Heart right ventricle (tissue), 16 donors: ENCODE results near the gene MAGIX. TPM values are rescaled to one million over a fixed set of nuclear protein-coding genes. Genes with fewer than 3 reads are reported as not detected.
A peak's percentile ranks its signal among the peaks of the same experiment; 100 is the strongest.

ENCODE experiments used
- ATAC-seq, 8 donors: fragments of 200-7000 bp; cut with Tn5 transposase; one replicate each; pipeline ENCODE4 v1.9.1; 2020; ENCODE audit warnings: mild to moderate bottlenecking in 8 of 8, moderate library complexity in 8 of 8, moderate number of reproducible peaks in 1 of 8
- DNase-seq, 2 donors: peaks; one replicate each; pipeline ENCODE4 v3.0.0-alpha.2; 2020
- H3K27ac ChIP-seq, 10 donors: fragments of 200-600 bp; sonication (generic) in 2 of 10; one replicate each; pipeline versions ENCODE4 v1.5.0 to v1.8.0; 2020 to 2022; ENCODE audit warnings: mild to moderate bottlenecking in 3 of 10
- H3K27me3 ChIP-seq, 7 donors: fragments of 200-600 bp; one replicate each; pipeline ENCODE4 v1.8.0; 2021 to 2022; ENCODE audit warnings: mild to moderate bottlenecking in 2 of 7
- H3K36me3 ChIP-seq, 9 donors: fragments of 200-600 bp; sonication (generic) in 1 of 9; one replicate each; pipeline versions ENCODE4 v1.5.0 to v1.8.0; 2020 to 2022; ENCODE audit warnings: mild to moderate bottlenecking in 2 of 9
- H3K4me1 ChIP-seq, 9 donors: fragments of 200-600 bp; sonication (generic) in 1 of 9; one replicate each; pipeline versions ENCODE4 v1.5.0 to v1.8.0; 2020 to 2022; ENCODE audit warnings: mild to moderate bottlenecking in 4 of 9
- H3K4me3 ChIP-seq, 10 donors: fragments of 200-600 bp; sonication (generic) in 2 of 10; one replicate each; pipeline versions ENCODE4 v1.5.0 to v1.8.0; 2020 to 2022; ENCODE audit warnings: mild to moderate bottlenecking in 7 of 10, moderate library complexity in 2 of 10
- H3K9me3 ChIP-seq, 11 donors: fragments of 200-600 bp in 10 of 11; sonication (generic) in 2 of 11; one replicate each; pipeline versions ENCODE4 v1.5.0 to v1.8.0; 2013 to 2022; ENCODE audit warnings: mild to moderate bottlenecking in 2 of 11, control low read depth in 1 of 11, moderate library complexity in 1 of 11
- CTCF ChIP-seq, 9 donors: fragments of 200-600 bp; sonication (generic) in 2 of 9; IDR thresholded peaks; one replicate each; pipeline versions ENCODE4 v1.5.0 to v1.8.0; 2021 to 2022; ENCODE audit warnings: antibody characterized with exemption in 9 of 9, mild to moderate bottlenecking in 5 of 9, moderate library complexity in 1 of 9
- WGBS, 2 donors: extraction: QIAGEN DNeasy Blood & Tissue Kit; methylation state at CpG; one replicate each; pipeline ENCODE4 v1.1.7; 2013; ENCODE audit warnings: inconsistent platforms in 1 of 2; 5-methylcytosine and 5-hydroxymethylcytosine counted together
- intact Hi-C, 10 donors: fragments of 100-400 bp; cut with DNase I; formaldehyde crosslinking; loops; one replicate each; pipeline versions ENCODE4 v1.11.1 to v1.14.2; 2022
- long read RNA-seq, 3 donors: library from polyadenylated mRNA; unstranded; transcript quantifications; one replicate each; pipeline ENCODE4 v2.0.0, GENCODE V29; 2020 to 2021
- polyA plus RNA-seq, 2 donors: library from polyadenylated mRNA; stranded (reverse); fragments of 200-250 nt; gene quantifications; one replicate each; pipeline ENCODE4 v1.2.3, GENCODE V29; 2013
- total RNA-seq, 10 donors: library from RNA; stranded (reverse); fragmentation: NEBNext Ultra II Directional in 3 of 10; extraction: Animal tissue kit (Norgen Biotek cat#: 25700) in 3 of 10; gene quantifications; one replicate each; pipeline versions ENCODE4 v1.2.1 to v1.2.4, GENCODE V29; 2021 to 2023
- donor health status: Arrhythmogenic right ventricular cardiomyopathy.
- donor health status: ischemic (EF 13 %, LVEDD 7.1; RV severe dilation, severe dysfunction).
- donor health status: healthy with polysubstance abuse.
- donor health status: DM: no; HTN: yes; CAD: no.
- donor health status: DM: no; HTN: no; CAD: no.
- donor health status: ischemic (EF 25% LVEDD 6.9; RV normal size, moderate dysfunction).
- donor health status: ischemic (EF 25% LVEDD 5.7; RV mildly dilated, moderate dysfunction).
- donor health status: healthy.
- donor health status: DM: yes; HTN: yes; CAD: no.
- donor health status: Ischemic cardiomyopathy.
- donor health status: ischemic (EF 35%, LVEDD 5.7; RV mildly dilated, moderate dysfunction).
- donor health status: nonischemic (EF 11% LVEDD 7.7; RV severe dilation, severe dysfunction).
- donor health status: DM: yes; HTN: yes; CAD: no.
- donor health status: PGD.
- donor health status: ischemic (EF 29% LVEDD 5.4; RV normal size, mild dysfunction).
- donor health status: nonischemic (EF 23%, LVEDD 6.1; RV moderate dilation, normal function).

Gene MAGIX
- total RNA-seq: 1 to 10 TPM; 2.7 to 9.8 (median 4.0) TPM
- 10 to 100 TPM in 1 of 2 donors, 1 to 10 TPM in 1; 5.4 to 13.5 TPM for polyA plus RNA-seq
- long read RNA-seq, donor 1, partial matches to known transcripts: 3 of 15 reads
- long read RNA-seq, donor 1, other reads (novel, unspliced or antisense): 9 of 15 reads
- long read RNA-seq, donor 2, partial matches to known transcripts: 4 of 14 reads
- long read RNA-seq, donor 2, other reads (novel, unspliced or antisense): 7 of 14 reads
- long read RNA-seq, donor 3, partial matches to known transcripts: 1 of 10 reads
- long read RNA-seq, donor 3, other reads (novel, unspliced or antisense): 7 of 10 reads

GRCh38 chrX:49162620-49163019 is at the start of gene MAGIX:
MAGIX (plus strand) TSS chrX:49162758; CDS start chrX:49162890, 132 bp downstream.
- TF ChIP-seq CTCF (IDR thresholded peaks at IDR 0.05): no peak
- no peaks in the 10 kb centered on the region for H3K9me3 ChIP-seq
- H3K27me3 ChIP-seq: no peaks in the 10 kb centered on the region
- H3K36me3 ChIP-seq: no peaks in the 10 kb centered on the region
- 64 to 74% methylated on average over 28 of the region's 28 CpGs for WGBS, 2 donors
- intact Hi-C loops: no loop called here
- ATAC-seq: no peak
- peaks cover 0 to 23% (median 5%) of the 10 kb centered on the region in 9 donors for H3K4me1 ChIP-seq
- DNase-seq: no peak
- peak within 1 kb of the TSS in 9 of 10 donors; percentile 17 to 58 (median 51) for H3K4me3 ChIP-seq
- H3K27ac ChIP-seq: peak within 1 kb of the TSS; percentile 87 to 96 (median 93)

- Histone ChIP-seq H3K36me3 (peaks cover 0 to 89% (median 10%) of the 10 kb centered on the region in 9 donors), H3K9me3 (no peaks in the 10 kb centered on the region), H3K27ac (no peak overlapping the region), H3K4me3 (no peak overlapping the region), H3K27me3 (no peaks in the 10 kb centered on the region), H3K4me1 (no peaks in the 10 kb centered on the region)
- ATAC-seq (no peak), DNase-seq (no peak)
- no peak for TF ChIP-seq CTCF (IDR thresholded peaks at IDR 0.05)
- intact Hi-C loops: no loop called here
- 70 to 82% methylated on average over 8 of the region's 8 CpGs for WGBS, 2 donors
Observed at GRCh38 chrX:49116076-49116475, 46.5 kb upstream of the MAGIX start.

GRCh38 chrX:49116716-49117115 is 45.8 kb upstream of the MAGIX start:
- TF ChIP-seq CTCF (IDR thresholded peaks at IDR 0.05): no peak
- Histone ChIP-seq H3K27ac (no peak overlapping the region), H3K36me3 (peaks cover 0 to 93% (median 10%) of the 10 kb centered on the region in 9 donors), H3K4me1 (peaks cover 0 to under 1% (median 0%) of the 10 kb centered on the region in 9 donors), H3K4me3 (no peak overlapping the region), H3K9me3 (no peaks in the 10 kb centered on the region), H3K27me3 (no peaks in the 10 kb centered on the region)
- intact Hi-C loops: no loop called here
- DNase-seq (no peak), ATAC-seq (no peak)
- 89 to 97% methylated on average over 5 of the region's 5 CpGs for WGBS, 2 donors

- TF ChIP-seq CTCF (IDR thresholded peaks at IDR 0.05): no peak
- WGBS, 2 donors: 74% methylated on average over 6 of the region's 6 CpGs
- Histone ChIP-seq H3K27ac (peak overlapping the region in 1 of 10 donors; percentile 40), H3K4me3 (no peak overlapping the region), H3K27me3 (no peaks in the 10 kb centered on the region), H3K9me3 (no peaks in the 10 kb centered on the region), H3K4me1 (peaks cover 0 to 9% (median 2%) of the 10 kb centered on the region in 9 donors), H3K36me3 (peaks cover 0 to 89% (median 10%) of the 10 kb centered on the region in 9 donors)
- no peak for ATAC-seq
- DNase-seq: no peak
- intact Hi-C loops: no loop called here
Observed at GRCh38 chrX:49117581-49117980, 45.0 kb upstream of the MAGIX start.
